Fibroblast of pulmonary artery (primary cell): ENCODE results near the gene UQCRQ.

ENCODE experiments used
- DNase-seq: peaks from one replicate; pipeline ENCODE4 v3.0.0-alpha.2; 2010; ENCODE audit warnings: low read depth
- H3K4me3 ChIP-seq: replicated peaks from 2 replicates; pipeline ENCODE4 v1.5.1; 2011; ENCODE audit warnings: low read depth, mild to moderate bottlenecking, control low read depth, low read length, moderate library complexity
- CTCF ChIP-seq: IDR thresholded peaks from 2 replicates; pipeline ENCODE4 v1.5.1; 2011; ENCODE audit warnings: mild to moderate bottlenecking, control low read depth, low read length, inconsistent platforms; ENCODE audit errors: missing control alignments

The UQCRQ gene

GRCh38 chr5:132884548-132884947, 18.1 kb downstream of the UQCRQ start:
- no peak for TF ChIP-seq CTCF
- DNase-seq, result no peak
- no peak overlapping the region for H3K4me3 ChIP-seq

GRCh38 chr5:132886064-132886823, 19.8 kb downstream of the UQCRQ start:
- DNase-seq, result no peak
- no peak for TF ChIP-seq CTCF
- no peak overlapping the region for H3K4me3 ChIP-seq

GRCh38 chr5:132887283-132887682, 20.8 kb downstream of the UQCRQ start:
- no peak overlapping the region for H3K4me3 ChIP-seq
- TF ChIP-seq CTCF, result no peak
- DNase-seq, result no peak

- no peak overlapping the region for H3K4me3 ChIP-seq
- DNase-seq, result no peak
- no peak for TF ChIP-seq CTCF
Measured at GRCh38 chr5:132889501-132889900, 23.1 kb downstream of the UQCRQ start.

- TF ChIP-seq CTCF, result no peak
Measured at GRCh38 chr5:132890817-132891216, 24.4 kb downstream of the UQCRQ start.

GRCh38 chr5:132895719-132896305, 29.4 kb downstream of the UQCRQ start:
- TF ChIP-seq CTCF, result no peak
- H3K4me3 ChIP-seq, result no peak overlapping the region
- no peak for DNase-seq

More at GRCh38 chr5:132890817-132891216, 24.4 kb downstream of the UQCRQ start:
- no peak overlapping the region for H3K4me3 ChIP-seq
- DNase-seq, result no peak
